SH-SY5Y (cell line): ENCODE data around the gene GPR132.

Source experiments
- GATA2 ChIP-seq: IDR thresholded peaks from 2 replicates; pipeline ENCODE4 v1.6.1; 2011; ENCODE audit warnings: mild to moderate bottlenecking, low read depth, low read length
- GATA3 ChIP-seq: IDR thresholded peaks from 2 replicates; pipeline ENCODE4 v1.6.1; 2011; ENCODE audit warnings: low read depth, mild to moderate bottlenecking, low read length, moderate library complexity

DNA sequence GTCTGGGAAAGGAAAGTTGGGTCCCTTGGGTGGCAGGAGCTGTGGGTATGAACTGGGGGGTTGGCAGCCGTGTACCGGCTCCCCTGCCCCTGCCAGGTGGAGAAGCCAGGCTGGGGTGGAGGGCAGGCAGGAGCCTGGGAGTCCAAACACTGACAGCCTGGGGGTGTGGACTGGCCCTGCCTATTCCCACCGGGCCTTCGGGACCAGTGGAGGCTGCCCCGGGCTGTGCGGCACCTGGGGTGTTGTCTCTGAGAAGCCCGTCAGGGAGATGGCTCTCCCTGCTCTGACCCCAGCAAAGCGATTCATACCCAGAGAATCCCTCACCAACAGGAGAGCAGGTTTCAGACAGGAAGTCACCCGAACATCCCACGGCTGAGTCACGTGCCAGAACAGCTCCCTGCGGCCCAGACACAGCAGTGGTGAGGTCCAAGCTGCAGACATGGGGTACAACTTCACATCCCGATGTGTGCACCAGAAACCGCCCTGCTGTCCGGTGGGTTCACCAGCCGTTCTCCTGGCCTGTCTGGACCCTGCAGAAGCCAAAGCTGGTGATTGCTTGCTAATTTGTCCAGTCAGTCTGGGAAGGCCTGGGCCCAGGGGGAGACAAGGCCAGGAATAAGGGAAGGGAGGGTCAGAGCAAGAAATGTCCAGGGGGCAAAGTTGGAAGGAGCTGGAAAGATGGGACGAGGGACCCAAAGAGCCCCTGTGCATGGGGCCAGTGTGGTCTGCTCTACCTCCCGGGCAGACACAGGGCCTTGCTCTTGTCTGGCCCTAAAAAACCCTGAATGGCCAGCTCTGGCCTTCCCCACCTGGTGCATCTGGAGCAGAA lies 2.1 kb upstream of the GPR132 start:
- no peak for TF ChIP-seq GATA2
- TF ChIP-seq GATA3 = no peak
